BE2C (cell line): ENCODE results near the gene ZNF684.
"Not testable (repeated sequence)": the region's sequence is repeated elsewhere in the genome, so short reads cannot be mapped to it uniquely, and the experiment has no call there.

Experiments used
- DNase-seq: peaks from one replicate; pipeline ENCODE4 v3.0.0-alpha.2; 2020
- H3K27me3 ChIP-seq: fragments of 250-450 bp; sonication (Bioruptor Pico); 2 replicates; pipeline ENCODE4 v1.5.1; 2020; ENCODE audit warnings: mild to moderate bottlenecking
- H3K36me3 ChIP-seq: fragments of 250-450 bp; sonication (Bioruptor Pico); 2 replicates; pipeline ENCODE4 v1.5.1; 2020; ENCODE audit warnings: mild to moderate bottlenecking
- H3K4me1 ChIP-seq: fragments of 250-450 bp; sonication (Bioruptor Pico); 2 replicates; pipeline ENCODE4 v1.5.1; 2020
- H3K4me3 ChIP-seq: 2 replicates; pipeline ENCODE4 v1.5.1; 2011; ENCODE audit warnings: low read depth, low read length
- H3K9me3 ChIP-seq: fragments of 250-450 bp; sonication (Bioruptor Pico); 2 replicates; pipeline ENCODE4 v1.5.1; 2020
- CTCF ChIP-seq: IDR thresholded peaks from 2 replicates; pipeline ENCODE4 v1.5.1; 2012; ENCODE audit warnings: mild to moderate bottlenecking, low read depth, low read length

ZNF684 gene

GRCh38 chr1:40546957-40547356 is 15.5 kb downstream of the ZNF684 start:
- no peak for DNase-seq
- no peaks in the 10 kb centered on the region for H3K36me3 ChIP-seq
- H3K9me3 ChIP-seq: no peaks in the 10 kb centered on the region
- no peak for TF ChIP-seq CTCF
- no peak overlapping the region for H3K4me3 ChIP-seq
- no peaks in the 10 kb centered on the region for H3K4me1 ChIP-seq
- H3K27me3 ChIP-seq: no peaks in the 10 kb centered on the region

GRCh38 chr1:40553017-40553416 is 21.6 kb downstream of the ZNF684 start:
- Histone ChIP-seq H3K27me3 (no peaks in the 10 kb centered on the region), H3K4me1 (no peaks in the 10 kb centered on the region), H3K36me3 (no peaks in the 10 kb centered on the region), H3K4me3 (no peak overlapping the region), H3K9me3 (no peaks in the 10 kb centered on the region)
- DNase-seq: no peak
- TF ChIP-seq CTCF: no peak

- not testable (repeated sequence) for H3K4me1 ChIP-seq, H3K9me3 ChIP-seq, DNase-seq, H3K36me3 ChIP-seq, H3K4me3 ChIP-seq, H3K27me3 ChIP-seq
Observed at GRCh38 chr1:40554807-40555206, 23.4 kb downstream of the ZNF684 start.

- H3K27me3 ChIP-seq: no peaks in the 10 kb centered on the region
- DNase-seq: no peak
- no peaks in the 10 kb centered on the region for H3K36me3 ChIP-seq
- TF ChIP-seq CTCF: no peak
- no peak overlapping the region for H3K4me3 ChIP-seq
- no peaks in the 10 kb centered on the region for H3K9me3 ChIP-seq
- H3K4me1 ChIP-seq: no peaks in the 10 kb centered on the region
Observed at GRCh38 chr1:40556121-40556520, 24.7 kb downstream of the ZNF684 start.

GRCh38 chr1:40558241-40558640 is 26.8 kb downstream of the ZNF684 start:
- not testable (repeated sequence) for DNase-seq, H3K9me3 ChIP-seq, H3K27me3 ChIP-seq, H3K4me1 ChIP-seq, H3K4me3 ChIP-seq, H3K36me3 ChIP-seq

- TF ChIP-seq CTCF: no peak
- Histone ChIP-seq H3K9me3 (no peaks in the 10 kb centered on the region), H3K36me3 (no peaks in the 10 kb centered on the region), H3K4me3 (no peak overlapping the region), H3K4me1 (no peaks in the 10 kb centered on the region), H3K27me3 (no peaks in the 10 kb centered on the region)
- no peak for DNase-seq
Observed at GRCh38 chr1:40562185-40562584, 30.7 kb downstream of the ZNF684 start.

GRCh38 chr1:40563266-40563665 is 31.8 kb downstream of the ZNF684 start:
- no peaks in the 10 kb centered on the region for H3K4me1 ChIP-seq
- H3K27me3 ChIP-seq: no peaks in the 10 kb centered on the region
- no peak overlapping the region for H3K4me3 ChIP-seq
- no peaks in the 10 kb centered on the region for H3K9me3 ChIP-seq
- no peaks in the 10 kb centered on the region for H3K36me3 ChIP-seq
- DNase-seq: no peak
- TF ChIP-seq CTCF: no peak
